WI38 (cell line): Measurements from ENCODE around the gene CISD2.
"Not testable (repeated sequence)": the region's sequence is repeated elsewhere in the genome, so short reads cannot be mapped to it uniquely, and the experiment has no call there.

Experiments used
- H3K4me3 ChIP-seq: 2 replicates; pipeline ENCODE4 v1.5.1; 2011; ENCODE audit warnings: low read depth, mild to moderate bottlenecking, control low read depth, low read length
- TF ChIP-seq, protein P1 (sequence below): IDR thresholded peaks from 2 replicates; pipeline ENCODE4 v1.5.1; 2012; ENCODE audit warnings: low read depth, mild to moderate bottlenecking, control low read depth, low read length

The CISD2 gene, protein sequence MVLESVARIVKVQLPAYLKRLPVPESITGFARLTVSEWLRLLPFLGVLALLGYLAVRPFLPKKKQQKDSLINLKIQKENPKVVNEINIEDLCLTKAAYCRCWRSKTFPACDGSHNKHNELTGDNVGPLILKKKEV

DNA sequence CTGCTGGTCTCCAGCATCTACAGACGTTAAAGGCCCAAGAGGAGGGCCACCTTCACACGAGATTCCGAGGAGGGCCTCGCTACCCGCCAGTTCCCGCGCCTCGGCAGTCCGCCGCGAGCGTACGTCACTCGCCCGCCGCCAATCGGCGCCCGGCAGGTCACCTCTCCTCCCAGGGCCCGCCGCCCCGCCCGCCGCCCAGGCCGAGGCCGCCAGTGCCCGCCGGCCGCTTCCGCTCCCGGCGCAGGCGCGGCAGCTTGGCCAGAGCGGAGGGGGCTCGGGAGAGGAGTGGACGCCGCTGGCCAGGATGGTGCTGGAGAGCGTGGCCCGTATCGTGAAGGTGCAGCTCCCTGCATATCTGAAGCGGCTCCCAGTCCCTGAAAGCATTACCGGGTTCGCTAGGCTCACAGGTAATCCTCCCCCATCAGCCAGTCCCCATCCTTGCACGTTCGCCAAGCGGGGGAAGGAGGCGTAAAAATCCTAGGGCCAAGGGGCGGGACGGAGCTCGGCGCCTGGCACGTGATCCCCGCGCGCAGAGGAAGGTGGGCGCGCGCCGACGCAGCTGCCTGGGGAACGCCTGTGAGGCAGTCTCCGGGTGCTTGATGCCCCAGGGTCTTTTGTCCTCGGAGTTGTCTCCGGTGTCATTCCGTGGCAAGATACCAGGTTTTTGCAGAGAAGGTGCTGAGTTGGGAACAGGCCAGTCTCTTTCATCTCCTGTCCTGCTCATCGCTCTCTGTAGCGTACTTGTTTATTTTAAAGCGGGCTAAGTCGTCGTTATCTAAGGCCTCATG, at the start of gene CISD2:
TSS of gene CISD2 (plus strand) at position 212 of the 788 bp plus-strand sequence. CDS start at position 305, 93 bp downstream.
- peak within 1 kb of the TSS; percentile 73 for H3K4me3 ChIP-seq
- TF ChIP-seq, protein P1, sequence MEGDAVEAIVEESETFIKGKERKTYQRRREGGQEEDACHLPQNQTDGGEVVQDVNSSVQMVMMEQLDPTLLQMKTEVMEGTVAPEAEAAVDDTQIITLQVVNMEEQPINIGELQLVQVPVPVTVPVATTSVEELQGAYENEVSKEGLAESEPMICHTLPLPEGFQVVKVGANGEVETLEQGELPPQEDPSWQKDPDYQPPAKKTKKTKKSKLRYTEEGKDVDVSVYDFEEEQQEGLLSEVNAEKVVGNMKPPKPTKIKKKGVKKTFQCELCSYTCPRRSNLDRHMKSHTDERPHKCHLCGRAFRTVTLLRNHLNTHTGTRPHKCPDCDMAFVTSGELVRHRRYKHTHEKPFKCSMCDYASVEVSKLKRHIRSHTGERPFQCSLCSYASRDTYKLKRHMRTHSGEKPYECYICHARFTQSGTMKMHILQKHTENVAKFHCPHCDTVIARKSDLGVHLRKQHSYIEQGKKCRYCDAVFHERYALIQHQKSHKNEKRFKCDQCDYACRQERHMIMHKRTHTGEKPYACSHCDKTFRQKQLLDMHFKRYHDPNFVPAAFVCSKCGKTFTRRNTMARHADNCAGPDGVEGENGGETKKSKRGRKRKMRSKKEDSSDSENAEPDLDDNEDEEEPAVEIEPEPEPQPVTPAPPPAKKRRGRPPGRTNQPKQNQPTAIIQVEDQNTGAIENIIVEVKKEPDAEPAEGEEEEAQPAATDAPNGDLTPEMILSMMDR = no peak

DNA sequence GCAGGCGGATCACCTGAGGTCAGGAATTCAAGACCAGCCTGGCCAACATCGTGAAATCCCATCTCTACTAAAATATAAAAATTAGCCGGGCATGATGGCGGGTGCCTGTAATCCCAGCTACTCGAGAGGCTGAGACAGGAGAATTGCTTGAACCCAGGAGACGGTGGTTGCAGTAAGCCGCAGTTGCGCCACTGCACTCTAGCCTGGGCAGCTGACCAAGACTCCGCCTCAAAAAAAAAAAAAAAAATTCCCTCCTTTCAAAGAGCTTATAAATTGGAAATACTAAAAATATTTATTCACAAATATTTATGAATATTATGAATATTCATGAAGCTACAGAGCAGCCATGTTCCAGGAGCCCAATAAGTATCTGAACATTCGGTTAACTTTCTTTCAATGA, 49.7 kb upstream of the CISD2 start:
- H3K4me3 ChIP-seq = not testable (repeated sequence)

DNA sequence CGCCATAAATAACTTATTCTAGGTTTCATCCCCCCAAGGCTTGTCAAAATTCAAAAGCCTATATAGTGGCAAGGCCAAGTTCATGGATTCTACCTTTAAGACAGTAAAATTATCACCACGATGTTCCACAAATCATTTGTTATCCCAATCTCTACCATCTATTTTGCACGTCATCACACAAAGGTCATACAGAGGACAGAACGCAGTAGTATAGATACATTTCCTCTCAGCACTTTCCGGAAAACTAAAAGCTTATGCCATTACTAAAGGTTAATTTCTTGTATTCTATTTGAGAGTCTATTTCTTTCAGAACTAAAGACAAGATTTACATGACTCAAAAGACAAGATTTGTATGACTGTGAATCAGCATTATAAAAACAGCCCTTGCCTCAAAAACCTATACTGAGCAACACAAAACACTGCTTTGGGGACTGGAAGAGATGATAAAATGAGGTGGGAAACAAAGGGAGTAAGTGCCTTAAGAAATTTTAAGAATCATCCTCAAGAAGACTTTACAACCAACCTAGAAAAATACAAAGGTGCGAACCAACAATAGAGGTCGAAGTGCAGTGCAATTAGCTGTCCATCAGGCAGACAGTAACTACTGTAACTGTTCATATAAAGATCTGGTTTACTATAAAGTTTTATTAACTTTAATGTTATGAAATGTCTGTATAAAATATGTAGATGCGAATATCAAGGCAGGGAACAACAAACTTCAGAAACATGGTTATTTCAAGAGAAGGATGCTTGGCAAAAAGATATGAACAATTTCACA, 49.0 kb upstream of the CISD2 start:
- H3K4me3 ChIP-seq = no peak overlapping the region
- TF ChIP-seq, protein P1 = no peak

DNA sequence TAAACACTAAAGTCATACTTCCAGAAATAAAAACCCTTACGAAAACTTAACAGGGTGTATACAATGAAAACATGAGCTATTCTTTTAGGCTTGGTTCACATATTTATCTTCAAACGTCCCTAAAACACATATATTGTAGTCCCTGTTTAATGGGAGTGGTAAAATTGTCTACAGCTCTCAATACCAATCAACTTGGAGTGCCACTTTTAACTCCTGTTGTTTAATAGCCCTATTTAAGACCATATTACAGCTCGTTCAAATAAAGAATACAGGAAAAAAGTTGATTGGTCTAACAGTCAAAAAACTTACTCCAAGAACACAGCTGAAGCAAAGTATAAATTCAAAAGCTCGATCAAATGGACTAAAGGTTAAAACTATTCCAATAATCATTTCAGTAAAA, 45.3 kb upstream of the CISD2 start:
- peak overlapping the region; percentile 99 for H3K4me3 ChIP-seq
- TF ChIP-seq, protein P1 = no peak

DNA sequence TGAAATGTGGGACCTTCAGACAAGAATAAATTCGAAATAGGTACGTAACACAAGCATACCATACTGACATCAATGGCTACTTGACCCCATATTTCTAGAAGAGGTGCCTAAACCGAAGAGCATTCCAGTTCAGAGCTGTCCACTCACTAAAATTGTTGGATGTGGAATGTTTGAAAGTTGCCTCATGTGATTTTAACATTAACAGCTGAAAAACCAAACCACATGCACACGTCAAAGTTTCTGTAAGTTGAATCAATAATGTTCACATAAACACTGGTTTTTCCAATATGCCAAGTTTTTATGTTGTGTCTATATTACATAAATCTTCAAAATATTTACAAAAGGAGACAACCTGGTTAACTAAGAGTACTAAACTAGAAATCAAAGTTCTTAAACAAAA, 44.9 kb upstream of the CISD2 start:
- peak overlapping the region; percentile 99 for H3K4me3 ChIP-seq

DNA sequence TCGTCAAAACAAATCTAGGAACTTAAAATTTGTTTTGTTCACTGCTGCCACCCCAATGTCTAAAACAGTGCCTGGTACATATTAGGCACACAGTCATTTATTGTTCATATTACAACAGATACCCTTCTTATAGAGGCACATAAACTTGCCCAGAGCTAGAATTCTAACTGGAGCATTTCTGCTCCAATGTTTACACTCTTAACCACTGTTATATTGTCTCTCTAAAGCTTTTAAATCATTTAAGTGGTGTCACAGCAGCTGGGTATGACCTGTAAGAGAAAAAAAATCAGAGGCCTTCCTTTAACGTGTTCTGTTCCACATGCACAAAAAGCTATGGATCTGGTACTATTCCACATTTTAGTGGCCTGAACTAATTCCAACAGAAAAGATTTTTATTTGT, 44.4 kb upstream of the CISD2 start:
- H3K4me3 ChIP-seq = peak overlapping the region; percentile 99
- TF ChIP-seq, protein P1 = no peak

More for the DNA sequence above, 44.9 kb upstream of the CISD2 start:
- TF ChIP-seq, protein P1 = no peak

DNA sequence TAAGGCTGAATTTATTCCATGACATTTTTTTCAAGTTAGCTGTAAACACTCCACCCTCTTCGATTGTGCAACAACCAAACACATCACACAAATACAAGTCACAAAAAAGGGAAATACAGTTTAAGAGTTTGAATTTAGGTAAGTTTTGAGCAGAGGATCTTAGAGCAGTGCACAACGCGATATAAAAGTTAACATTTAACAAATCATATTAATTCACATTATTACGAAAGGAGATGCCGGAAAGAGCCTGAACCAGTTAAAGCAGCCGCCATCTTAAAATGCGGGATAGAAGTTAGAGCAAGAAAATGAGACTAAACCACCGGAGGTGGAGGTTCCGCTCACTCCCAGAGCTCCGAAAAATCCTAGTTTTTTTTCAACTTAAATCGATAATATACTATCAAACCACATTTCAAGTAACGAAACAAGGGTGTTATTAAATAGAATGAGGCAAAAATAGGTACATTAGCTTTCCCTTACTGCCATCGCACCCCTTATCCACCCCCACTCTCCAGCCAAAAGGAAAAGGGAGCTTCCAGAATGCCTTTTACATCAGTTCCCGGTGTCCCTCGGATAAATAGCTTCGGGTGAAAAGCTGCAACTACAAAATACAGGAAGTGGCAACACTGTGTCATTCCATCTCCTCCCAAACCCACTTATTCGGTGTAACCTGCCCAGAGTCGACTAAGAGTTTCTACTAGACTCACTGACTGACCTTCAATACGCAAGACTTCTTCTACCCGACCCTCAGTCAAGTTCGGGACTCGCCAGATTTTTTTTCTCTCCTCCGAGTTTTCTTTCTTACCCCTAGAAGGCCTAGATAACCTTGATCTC, 43.3 kb upstream of the CISD2 start:
- peak overlapping the region; percentile 99 for H3K4me3 ChIP-seq
- TF ChIP-seq, protein P1 = no peak
